Thyroid gland (tissue), 4 donors: ENCODE data around the gene PRM1.

Experiments used
- POLR2A ChIP-seq, 2 donors: fragments of 450-650 bp; IDR thresholded peaks; one replicate each; pipeline ENCODE4 v1.6.1; 2017; ENCODE audit warnings: antibody characterized with exemption in 2 of 2, mild to moderate bottlenecking in 2 of 2, moderate library complexity in 1 of 2
- TF ChIP-seq, protein P1 (sequence below), 6 experiments: fragments of 200-600 bp in 3 of 6; fragments of 450-650 bp in 3 of 6; sonication (generic) in 3 of 6; IDR thresholded peaks; one replicate each; pipeline ENCODE4 v1.5.1; 2016 to 2019; ENCODE audit warnings: antibody characterized with exemption in 6 of 6, mild to moderate bottlenecking in 2 of 6, inconsistent platforms in 1 of 6, moderate library complexity in 1 of 6

DNA sequence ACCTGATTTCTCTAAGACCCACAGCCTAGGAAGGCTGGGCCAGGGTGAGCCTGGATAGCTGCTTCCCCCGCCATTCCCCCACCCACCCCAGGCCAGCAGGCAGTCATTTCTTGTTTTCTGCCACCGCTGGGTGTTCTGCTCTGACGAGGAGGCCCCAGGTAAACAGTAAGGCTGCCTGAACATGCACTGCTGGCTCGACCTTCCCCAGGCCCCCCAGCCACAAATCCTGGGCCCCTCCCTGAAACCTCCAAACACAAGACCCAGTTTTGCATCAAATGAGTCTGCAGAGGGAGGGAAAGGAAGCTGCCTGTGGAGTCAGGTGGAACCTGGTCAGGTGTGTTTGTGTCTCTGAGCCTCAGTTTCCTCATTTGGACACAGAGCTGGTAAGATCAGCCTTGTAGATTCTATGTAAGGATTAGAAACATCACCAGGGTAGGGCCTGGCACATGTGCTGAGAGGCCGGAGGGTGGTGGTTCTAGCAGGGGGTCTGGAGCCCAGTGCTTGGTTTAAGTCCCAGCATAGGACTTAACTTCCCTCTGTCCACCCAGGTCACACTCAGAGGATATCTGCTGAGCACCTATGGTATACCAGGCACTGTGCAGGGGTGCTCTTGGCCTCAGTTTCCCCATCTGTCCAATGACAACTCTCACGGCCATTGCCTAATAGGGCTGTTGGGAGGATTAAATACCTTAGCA is 18.9 kb upstream of the PRM1 start:
- no peak for TF ChIP-seq POLR2A (IDR thresholded peaks at IDR 0.05)
- TF ChIP-seq, protein P1, sequence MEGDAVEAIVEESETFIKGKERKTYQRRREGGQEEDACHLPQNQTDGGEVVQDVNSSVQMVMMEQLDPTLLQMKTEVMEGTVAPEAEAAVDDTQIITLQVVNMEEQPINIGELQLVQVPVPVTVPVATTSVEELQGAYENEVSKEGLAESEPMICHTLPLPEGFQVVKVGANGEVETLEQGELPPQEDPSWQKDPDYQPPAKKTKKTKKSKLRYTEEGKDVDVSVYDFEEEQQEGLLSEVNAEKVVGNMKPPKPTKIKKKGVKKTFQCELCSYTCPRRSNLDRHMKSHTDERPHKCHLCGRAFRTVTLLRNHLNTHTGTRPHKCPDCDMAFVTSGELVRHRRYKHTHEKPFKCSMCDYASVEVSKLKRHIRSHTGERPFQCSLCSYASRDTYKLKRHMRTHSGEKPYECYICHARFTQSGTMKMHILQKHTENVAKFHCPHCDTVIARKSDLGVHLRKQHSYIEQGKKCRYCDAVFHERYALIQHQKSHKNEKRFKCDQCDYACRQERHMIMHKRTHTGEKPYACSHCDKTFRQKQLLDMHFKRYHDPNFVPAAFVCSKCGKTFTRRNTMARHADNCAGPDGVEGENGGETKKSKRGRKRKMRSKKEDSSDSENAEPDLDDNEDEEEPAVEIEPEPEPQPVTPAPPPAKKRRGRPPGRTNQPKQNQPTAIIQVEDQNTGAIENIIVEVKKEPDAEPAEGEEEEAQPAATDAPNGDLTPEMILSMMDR (IDR thresholded peaks at IDR 0.05), result no peak
